ENCODE results near the gene ZNF335.
A peak's percentile ranks its signal among the peaks of the same experiment; 100 is the strongest.
"Not testable (repeated sequence)": the region's sequence is repeated elsewhere in the genome, so short reads cannot be mapped to it uniquely, and the experiment has no call there.

ZNF335 gene

DNA sequence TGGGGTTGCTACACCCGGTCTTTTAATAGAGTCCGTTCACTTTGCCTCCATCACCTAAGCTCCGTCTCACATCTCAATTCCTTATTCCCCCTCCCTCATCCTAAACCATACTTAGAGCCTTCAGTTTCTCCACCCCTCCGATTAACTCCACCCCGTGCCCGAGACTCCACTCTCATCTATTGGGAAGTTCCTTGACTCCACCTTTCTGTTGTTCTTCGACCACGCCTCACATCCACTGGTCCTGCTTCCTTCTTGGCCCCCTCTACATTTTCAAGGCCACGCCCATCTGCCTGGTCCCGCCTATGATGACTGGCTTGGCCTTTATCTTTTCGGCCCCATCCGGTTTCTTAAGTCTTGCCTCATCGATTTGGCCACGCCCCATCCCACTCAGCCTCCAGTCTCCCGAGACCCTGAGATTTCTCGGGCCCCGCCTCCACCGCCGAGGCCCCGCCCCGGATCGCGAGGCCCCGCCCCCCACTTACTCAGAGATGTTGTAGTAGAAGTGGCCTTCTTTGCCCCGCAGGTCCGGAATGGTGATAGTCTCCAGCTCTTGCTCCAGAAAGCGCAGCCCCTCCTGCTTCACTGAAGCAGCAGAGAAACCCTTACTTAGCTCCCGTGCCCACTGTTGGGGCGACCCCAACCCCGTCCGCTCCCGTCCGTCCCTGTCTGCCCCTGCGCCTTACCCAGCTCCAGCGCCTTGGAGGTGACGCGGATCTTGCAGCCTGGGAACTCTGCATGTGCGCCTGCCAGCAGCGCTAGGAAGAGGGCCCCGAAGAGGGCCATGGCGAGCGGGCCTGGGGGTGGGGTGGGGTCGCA, 61.1 kb downstream of the ZNF335 start:
- DNase-seq (ENCODE audit: low spot score), result peak; percentile 100

DNA sequence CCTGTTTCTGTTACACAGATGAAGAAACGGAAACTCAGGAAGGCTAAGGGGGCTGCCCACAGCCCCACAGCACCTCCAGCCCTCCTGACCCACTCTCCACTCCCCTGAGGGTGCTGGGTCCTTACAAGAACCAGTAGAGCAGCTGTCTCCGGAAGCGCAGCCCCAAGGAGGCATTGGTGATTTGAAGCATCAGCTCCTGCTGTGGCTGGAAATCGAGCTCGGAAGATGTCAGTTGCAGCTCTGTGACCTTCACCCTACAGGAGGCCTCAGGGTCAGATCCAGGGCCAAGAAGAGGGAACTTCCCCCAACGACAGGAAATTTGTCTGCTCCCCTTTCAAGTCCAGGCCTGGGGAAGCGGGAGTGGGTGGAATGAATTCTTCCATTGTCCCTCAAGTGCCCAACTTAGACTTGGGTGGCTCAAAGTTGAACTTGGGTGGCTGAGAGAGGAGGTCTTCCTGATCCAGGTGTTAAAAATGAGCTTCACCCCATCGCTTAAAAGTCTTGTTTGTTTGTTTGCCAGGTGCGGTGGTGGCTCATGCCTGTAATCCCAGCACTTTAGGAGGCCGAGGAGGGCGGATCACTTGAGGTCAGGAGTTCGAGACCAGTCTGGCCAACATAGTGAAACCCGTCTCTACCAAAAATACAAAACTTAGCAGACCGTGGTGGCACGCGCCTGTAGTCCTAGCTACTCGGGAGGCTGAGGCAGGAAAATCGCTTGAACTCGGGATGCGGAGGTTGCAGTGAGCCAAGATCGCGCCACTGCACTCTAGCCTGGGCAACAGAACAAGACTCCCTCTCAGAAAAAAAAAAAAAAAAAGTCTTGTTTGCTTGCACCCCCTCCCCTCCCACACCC, 62.0 kb downstream of the ZNF335 start:
- DNase-seq (ENCODE audit: low spot score), result no peak

DNA sequence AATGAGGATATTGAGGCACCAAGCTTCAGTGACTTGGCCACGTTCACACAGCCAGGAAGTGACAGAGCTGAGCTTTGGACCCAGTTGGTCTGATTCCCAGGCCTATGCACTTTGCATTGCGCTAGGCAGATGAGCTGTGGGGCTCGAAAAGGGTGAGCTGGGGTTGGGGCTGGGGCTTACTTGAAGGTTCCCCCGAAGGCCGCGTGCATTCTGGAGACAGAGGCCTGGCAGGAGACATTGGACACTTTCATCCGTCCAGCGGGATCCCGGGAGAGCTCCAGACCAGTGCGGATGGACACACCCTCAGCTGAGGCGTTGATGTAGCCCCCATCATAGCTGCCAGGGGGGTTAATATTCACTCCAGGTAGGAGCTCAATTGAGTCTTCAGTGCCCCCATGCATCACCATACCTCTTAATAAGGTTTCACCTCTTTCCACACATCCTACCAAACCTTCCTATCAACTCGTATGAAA, 62.6 kb downstream of the ZNF335 start:
- no peak for DNase-seq (ENCODE audit: low spot score)

DNA sequence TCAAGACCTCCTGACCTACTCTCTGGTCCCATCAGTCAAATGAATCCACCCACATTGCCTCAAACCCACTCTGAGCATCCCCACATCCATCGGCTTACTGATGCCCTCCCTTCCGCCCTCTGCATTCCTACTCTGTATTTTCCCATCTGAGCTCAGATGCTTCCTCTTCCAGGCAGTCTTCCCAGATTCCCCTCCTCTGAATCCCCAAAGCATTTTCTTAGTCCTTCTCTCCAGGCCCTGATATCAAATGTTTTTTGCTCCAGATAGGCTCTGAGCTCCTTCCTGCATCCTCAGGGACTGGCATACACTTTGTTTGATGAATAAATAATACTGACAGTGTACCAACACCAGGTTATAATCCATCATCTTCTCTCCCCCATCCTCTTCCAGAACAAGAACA, 63.9 kb downstream of the ZNF335 start:
- no peak for DNase-seq (ENCODE audit: low spot score)

GRCh38 chr20:45907219-45907948, 64.6 kb downstream of the ZNF335 start:
- DNase-seq (ENCODE audit: low spot score), result no peak

GRCh38 chr20:45905505-45906079, 66.4 kb downstream of the ZNF335 start:
- DNase-seq (ENCODE audit: low spot score), result no peak

DNA sequence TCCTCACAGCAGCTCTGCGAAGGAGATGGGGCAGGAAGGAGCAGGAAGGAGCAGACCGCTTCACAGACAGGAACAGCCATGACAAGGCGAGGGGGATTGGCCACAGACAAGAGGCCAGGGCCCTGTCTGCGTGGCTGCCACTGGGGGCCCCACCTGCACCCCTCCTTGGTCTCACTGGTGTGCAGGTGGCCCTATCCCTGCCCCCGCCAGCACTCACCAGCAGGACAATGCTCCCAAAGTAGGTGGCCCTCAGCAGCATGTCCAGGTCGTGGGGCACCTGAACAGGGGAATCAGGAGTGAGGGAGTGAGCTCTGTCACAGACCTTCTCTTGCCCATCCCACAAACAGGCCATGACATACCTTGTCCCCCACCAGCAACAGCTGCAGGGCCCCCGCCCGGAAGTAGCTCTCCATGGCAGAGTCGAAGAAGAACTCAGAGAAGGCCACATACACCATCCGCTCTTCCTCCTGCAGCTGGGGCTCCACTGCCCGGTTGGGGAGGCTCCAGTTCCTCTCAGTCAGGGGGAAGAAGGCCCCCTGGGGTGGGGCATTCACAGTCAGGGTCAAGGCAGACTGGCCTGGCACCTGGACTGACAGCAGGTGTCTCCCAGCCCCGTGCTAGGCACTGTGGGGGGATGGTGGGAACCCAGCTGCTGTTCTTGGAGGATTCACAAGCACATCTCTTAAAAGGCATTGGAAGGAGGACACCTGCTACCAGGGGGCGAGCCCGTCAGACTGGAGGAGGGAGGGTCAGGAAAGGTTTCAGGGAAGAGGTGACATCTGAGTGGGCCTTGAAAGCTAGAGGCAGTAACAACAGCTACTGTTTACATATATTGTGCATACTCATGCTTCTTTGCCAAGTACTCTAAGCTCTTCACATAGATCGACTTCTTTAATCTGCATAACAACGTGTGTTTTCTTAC, 67.2 kb downstream of the ZNF335 start:
- DNase-seq (ENCODE audit: low spot score), result no peak

DNA sequence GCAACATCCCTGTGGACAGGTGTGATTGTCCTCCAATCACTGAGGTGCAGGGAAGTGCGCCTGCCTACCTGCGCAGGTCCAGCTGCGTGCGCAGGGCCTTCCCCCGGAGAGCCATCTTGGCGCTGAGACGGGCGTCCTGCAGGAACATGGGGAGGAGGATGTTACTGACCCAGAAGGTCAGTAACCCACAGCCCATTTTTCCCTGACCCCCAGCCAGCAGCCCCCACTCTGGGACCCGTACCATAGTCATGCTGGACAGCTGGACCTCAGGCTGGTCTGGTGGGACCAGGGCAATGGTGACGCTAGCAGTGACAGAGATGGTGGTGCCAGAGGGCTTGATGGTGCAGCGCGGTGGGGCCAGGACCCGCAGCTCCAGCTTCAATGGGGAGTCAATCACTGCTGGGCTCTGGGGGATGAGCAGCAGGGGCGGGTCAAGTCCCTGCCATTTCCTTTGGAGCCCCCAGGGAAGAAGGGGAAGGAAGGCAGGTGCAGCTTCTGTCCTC, 69.8 kb downstream of the ZNF335 start:
- no peak for DNase-seq (ENCODE audit: low spot score)

- not testable (repeated sequence) for DNase-seq (ENCODE audit: low spot score)
These were observed 70.7 kb downstream of the ZNF335 start for GRCh38 chr20:45901332-45901731.

- no peak for DNase-seq (ENCODE audit: low spot score)
These were observed 72.8 kb downstream of the ZNF335 start for GRCh38 chr20:45899046-45899835.
